ENCODE results near the gene UTP14A.

UTP14A gene

DNA sequence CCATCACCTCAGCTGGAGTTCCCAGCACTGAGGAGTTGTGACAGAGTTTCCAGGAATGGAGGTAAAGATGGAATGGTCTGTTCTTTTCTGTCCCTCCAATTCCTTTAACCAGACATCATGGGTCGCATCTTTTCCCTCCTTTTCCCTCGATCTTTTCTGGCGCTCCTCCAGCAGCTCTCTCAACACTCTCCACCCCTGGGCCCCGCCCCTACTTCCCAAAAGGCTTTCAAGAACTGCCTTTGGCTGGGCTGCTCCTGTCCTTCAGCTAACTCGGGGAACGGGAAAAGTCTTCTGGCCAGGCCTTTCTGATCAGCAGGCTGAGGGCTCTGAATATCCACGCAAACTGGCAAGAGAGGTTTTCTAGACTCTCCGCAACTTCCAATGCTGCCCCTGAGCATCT, 34.0 kb downstream of the UTP14A start:
- no peak overlapping the region for H3K4me3 ChIP-seq (ENCODE audit: low read length)

DNA sequence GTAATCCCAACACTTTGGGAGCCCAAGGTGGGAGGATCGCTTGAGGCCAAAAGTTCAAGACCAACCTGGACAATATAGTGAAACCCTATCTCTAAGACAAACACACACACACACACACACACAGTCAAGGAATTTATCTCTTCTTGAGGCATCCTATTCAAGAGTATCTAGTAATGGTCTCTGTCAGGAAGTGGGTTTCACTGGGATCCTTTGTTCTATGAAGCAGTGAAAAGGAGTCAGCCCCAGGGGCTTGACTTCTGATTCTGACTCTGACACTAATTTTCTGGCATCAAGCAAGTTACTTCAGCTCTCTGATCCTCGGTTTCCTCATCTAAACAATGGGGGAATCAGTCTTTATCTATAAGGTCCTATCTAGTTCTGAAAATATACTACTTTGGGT, 34.8 kb downstream of the UTP14A start:
- H3K4me3 ChIP-seq (ENCODE audit: low read length): no peak overlapping the region
- peak; percentile 55 for DNase-seq (ENCODE audit: low read depth, low spot score)

More for the DNA sequence above, 34.0 kb downstream of the UTP14A start:
- no peak for DNase-seq (ENCODE audit: low read depth, low spot score)

DNA sequence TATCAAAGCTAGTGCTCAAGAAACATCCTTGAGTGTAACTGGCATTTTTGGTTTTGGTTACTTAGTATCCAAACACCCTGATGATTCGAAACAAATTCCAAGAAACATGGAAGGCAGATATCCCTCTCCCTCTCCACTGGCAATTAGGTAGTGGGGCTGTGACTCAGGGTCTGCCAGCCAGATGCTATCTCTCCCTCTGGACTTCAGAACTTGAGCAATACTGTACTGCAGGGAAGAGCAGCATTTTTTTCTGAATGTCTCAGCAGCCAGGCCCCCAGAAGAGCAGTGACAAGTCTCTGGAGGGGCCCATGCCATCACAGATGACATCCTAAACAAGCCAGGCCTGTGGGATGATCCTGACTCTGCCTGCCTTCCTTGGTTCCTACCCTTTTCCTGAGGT, 39.2 kb downstream of the UTP14A start:
- DNase-seq (ENCODE audit: low read depth, low spot score): no peak
- no peak overlapping the region for H3K4me3 ChIP-seq (ENCODE audit: low read length)

DNA sequence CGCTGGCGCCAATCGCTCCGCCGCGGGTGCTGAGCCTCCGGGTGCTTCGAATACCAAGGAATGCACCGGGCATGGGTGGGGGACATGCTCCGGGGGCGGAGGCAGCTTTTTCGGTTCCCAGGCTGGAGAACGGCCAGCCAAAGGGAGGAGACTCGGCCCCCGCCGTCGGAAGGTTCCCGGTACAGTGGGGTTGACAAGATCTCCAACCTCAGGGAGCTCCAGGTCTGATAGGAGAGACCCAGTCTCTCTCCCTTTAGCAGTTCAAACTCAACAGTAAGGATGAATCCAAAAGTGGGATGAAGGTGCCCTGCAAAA, 47.3 kb downstream of the UTP14A start:
- H3K4me3 ChIP-seq (ENCODE audit: low read length): peak overlapping the region; percentile 54
- no peak for DNase-seq (ENCODE audit: low read depth, low spot score)

DNA sequence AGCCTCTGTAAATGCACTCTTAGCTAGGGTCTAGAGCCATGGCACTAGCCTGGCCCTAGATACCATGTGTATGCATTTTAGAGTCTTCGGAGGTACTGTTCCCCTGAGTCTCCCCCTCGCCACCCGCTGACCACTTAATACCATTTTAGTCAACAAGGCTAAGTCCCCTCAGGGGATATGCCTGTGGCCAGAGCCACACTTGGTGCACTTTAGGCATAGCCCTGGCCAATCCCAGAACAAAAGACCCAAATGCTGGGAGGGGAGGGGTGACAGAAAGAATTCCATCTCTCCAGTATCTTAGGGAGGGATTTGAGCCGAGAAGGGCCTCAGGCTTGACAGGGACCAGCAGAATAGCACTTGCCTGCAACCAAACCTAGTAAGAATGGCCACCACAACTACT, 47.9 kb downstream of the UTP14A start:
- DNase-seq (ENCODE audit: low read depth, low spot score): no peak
- no peak overlapping the region for H3K4me3 ChIP-seq (ENCODE audit: low read length)

DNA sequence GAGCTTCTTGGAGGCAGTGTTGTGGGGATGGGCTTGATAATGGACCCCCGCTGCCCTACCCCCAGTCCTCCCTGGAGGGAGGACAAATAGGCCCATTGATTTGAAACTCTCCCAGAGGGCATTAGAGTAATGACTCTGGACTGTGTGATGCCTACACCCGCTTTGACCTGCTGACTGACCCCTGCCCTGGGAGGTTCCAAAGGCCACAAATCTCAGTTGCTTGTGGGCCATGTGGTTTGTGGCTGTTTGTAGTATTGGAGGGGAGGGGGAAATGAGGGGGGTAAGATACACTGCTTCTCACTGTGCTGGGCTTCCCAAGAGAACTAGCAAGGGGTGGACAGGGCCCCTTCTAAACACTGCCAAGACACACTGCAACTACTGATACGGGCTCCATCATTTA, 48.8 kb downstream of the UTP14A start:
- H3K4me3 ChIP-seq (ENCODE audit: low read length): no peak overlapping the region
- no peak for DNase-seq (ENCODE audit: low read depth, low spot score)

DNA sequence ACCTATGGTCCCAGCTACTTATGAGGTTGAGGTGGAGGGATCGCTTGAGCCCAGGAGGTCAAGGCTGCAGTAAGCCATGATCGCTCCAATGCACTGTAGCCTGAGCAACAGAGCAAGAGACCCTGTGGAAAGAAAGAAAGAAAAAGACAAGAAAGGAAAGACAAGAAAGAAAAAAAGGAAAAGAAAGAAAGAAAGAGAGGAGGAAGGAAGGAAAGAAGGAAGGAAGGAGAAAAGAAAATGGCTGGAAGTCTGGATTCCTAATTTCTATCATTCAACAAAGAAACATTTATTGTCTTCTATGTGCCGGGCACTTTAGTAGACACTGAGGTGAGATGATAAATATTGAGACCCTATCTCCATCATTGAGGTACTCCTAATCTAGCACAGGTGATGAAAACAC, 49.7 kb downstream of the UTP14A start:
- no peak for DNase-seq (ENCODE audit: low read depth, low spot score)

DNA sequence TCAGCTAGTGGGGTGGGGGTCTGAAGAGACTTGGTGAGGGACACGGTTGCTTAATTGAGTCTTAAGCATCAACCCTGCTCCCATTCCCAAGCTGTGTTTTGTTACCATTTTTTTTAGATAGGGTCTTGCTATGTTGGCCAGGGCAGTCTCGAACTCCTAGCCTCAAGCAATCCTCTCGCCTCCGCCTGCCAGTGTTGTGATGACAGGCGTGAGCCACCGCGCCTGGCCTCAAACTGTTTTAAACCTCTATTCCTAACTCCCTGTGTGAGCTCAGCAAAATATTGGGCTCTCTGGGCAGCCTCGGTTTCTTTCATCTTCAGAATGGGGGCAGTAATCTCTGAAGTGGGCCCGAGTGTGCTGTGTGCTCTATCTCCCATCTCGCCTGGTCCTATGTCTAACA, 50.2 kb downstream of the UTP14A start:
- no peak overlapping the region for H3K4me3 ChIP-seq (ENCODE audit: low read length)
- no peak for DNase-seq (ENCODE audit: low read depth, low spot score)

More for the DNA sequence above, 49.7 kb downstream of the UTP14A start:
- no peak overlapping the region for H3K4me3 ChIP-seq (ENCODE audit: low read length)

DNA sequence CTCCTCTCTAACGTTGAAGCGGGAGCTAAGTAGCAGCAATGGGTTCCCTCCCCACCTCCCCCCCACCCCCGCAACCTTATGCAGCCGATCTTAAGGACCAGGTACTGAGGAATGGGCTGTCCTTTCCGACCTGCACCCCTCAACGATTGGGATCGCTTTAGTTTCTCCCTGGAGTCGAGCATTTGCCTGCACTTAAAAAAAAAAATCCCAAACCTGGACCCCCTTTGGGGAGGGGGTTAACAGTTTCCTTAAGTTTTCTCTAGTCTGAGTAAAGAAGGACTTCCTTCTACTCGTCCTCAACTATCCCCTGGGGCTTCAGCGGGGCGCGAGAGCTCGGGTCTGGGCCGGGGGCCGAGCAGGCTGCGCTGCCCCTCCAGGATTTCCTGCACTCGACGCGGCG, 50.8 kb downstream of the UTP14A start:
- no peak for DNase-seq (ENCODE audit: low read depth, low spot score)

DNA sequence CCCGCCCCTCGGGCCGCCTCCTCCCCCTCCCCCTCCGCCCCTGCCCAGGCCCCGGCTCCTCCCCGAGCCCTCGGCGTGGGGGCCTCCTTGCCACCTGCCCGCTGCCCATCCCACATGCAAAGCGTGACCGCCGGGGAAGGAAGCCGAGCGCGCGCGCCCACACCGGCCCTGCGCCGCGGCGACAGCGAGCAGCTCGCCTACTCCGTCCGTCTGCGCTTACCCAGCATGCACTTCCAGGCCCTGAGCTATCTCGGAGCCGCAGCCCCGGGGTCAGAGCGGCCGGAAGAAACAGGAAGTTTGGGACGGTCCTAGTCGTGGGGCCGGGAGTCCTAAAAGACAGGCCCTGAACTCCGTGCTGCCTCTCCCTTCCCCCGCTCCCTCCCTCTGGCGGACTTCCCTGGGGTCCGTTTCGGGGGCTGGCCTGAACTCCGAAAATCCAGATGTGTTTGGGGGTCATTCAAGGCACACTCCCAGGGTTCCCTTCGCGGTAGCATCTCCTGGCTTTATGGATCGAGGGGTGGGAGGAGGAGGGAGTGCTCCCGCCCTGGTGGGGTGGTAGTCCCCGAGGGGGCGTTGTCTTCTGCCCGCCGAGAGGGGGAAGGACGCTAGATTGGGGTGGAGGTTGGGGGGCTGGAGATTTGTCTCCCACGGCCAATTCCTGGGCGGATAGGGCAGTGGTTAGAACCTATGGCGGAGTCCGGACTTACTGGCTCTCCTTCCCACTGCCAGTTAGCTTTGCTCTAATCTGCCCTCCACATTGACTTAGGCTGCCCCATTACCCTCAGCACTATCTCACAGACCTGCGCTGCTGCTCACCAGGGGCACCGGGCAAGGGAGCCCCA, 51.5 kb downstream of the UTP14A start:
- H3K4me3 ChIP-seq (ENCODE audit: low read length): no peak overlapping the region
- no peak for DNase-seq (ENCODE audit: low read depth, low spot score)

More for the DNA sequence above, 50.8 kb downstream of the UTP14A start:
- H3K4me3 ChIP-seq (ENCODE audit: low read length): no peak overlapping the region

DNA sequence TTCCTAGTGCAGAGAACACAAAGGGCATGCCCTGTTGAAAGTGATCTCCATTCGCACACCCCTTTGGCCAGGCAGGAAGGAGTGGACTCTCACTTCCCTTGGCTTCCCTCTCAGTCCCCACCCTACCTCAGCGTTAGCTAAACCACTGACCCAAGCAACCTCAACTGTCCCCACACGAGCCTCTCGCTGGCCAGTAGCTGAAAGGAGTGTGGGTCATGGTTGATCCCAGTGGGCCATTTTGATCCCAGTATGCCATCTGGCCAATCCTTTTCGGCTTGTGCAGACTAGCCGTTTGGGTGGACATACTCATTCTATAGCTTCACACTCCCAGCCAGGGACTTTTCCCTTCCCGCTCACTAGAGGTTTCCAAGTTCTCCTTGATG, 52.1 kb downstream of the UTP14A start:
- no peak overlapping the region for H3K4me3 ChIP-seq (ENCODE audit: low read length)
- no peak for DNase-seq (ENCODE audit: low read depth, low spot score)

DNA sequence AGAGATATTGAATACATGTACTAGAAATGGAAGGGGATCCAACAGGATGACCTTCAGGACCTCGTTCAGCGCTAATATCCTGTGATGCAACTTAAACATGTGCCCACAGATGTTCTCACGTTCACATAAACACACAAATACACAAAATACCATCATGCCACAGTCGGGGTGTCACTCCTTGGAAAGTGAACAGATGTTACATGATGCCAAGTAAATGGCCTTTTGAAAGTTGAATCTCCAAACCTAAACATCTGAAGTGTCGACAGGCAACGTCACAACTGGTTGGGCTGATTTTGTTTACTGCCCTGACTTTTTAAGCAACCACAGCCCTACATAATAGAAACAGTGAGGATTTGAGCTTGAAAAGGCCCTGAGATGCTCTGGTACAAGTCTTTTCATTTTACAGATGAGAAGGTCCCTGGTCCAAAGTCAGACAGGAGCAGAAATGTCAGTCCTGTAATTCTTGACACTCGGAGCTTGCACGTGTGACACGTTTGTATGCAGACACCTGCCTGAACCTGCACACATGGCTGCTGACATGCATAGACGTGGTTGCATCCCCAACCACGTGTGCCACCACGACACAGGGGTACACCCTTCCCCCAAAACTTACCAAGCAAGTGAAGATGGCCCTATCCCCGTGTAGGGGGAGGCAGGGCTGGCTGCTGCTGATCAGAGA, 53.0 kb downstream of the UTP14A start:
- no peak for DNase-seq (ENCODE audit: low read depth, low spot score)

DNA sequence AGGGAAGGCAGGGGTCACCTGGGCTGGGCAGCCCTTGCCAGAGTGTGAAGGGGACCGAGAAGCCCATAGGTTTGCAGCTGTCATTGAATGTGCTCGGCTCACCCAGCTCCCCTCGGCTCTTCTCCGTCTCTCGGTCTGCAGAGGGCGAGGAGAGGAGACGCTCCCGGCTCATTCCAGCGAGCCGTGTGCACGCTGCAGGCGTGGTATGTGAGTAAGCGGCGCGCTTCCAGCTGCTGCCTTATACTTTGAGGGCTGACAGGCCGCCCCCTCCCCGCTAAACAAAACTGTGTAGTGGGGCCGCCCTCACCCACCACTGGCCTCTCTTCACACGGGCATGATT, 53.5 kb downstream of the UTP14A start:
- DNase-seq (ENCODE audit: low read depth, low spot score): no peak
- no peak overlapping the region for H3K4me3 ChIP-seq (ENCODE audit: low read length)

More for the DNA sequence above, 53.0 kb downstream of the UTP14A start:
- H3K4me3 ChIP-seq (ENCODE audit: low read length): no peak overlapping the region

DNA sequence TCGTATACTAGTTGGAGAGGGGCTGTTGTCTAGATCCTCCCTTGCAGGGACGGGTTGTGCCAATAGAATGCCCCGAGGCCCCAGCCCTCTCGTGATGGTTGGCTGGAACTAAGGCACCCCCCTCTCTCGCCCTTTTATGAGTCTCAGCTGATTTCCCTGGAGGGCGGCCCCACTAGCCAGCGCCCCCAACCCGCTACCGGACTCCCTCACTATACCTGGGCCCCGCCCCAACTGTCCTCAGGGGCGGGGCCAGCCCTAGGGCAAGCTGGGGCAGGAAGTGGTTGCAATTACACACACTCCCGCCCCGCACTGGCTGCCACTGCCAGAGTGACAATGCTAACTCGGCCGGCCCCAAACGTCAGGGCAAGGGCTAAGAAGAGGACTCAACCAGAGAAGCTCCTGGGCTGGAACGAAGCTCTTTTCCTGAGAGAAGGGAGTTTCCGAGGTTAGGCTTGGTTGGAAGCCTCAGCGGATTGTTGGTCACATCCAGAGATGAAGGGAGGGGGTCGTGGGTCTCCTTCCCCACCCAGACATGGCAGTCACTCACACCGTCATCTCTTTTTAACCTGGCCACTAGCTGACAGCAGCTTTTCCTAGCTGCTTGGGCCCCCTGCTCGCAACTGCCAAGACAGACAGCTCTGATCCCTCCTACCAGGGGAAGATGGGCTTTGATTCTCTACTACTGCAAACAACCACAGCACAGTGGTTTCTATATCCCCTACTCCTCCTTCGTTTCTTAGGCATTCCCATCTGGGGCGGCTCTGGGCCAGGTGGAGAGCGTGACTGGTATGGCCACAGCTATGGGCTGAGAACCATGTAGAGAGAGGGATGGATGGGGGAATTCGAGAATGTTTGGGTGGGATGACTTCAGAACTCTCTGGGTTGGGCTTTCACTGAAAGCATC, 55.5 kb downstream of the UTP14A start:
- peak overlapping the region; percentile 47 for H3K4me3 ChIP-seq (ENCODE audit: low read length)
- DNase-seq (ENCODE audit: low read depth, low spot score): peak; percentile 51

DNA sequence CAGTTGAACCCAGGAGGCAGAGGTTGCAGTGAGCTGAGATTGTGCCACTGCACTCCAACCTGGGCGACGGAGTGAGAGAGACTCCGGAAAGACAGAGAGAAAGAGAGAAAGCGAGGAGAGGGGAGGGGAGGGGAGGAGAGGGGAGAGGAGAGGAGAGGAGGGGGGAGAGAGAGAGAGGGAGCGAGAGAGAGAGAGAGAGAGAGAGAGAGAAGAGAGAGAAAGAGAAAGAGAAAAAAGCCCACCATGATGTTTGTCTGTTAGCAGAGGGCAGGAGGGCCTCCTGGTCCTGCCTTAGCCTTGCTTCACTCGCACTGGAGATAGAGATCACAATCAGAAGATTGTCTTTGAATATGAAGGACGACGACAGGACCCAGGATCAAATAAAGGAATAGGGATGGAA, 57.8 kb downstream of the UTP14A start:
- no peak overlapping the region for H3K4me3 ChIP-seq (ENCODE audit: low read length)
- no peak for DNase-seq (ENCODE audit: low read depth, low spot score)

DNA sequence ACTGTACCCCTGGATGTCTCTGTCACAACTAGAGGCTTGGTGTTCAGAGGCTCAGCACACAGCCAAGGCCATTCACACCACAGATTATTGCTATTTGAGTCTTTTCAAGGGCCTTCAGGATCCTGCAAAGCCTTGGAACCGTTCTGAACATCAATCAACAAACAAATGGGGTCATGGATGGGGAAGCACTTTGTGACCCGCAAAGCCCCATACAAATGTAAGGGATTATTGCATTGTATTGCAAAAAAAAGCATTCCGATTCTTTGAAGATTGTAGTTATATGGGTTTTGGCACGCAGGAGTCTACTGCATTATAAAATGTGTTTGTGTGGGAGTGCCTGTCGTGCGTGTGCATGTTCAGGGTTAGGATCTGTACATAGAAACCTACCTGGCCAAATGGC, 59.2 kb downstream of the UTP14A start:
- H3K4me3 ChIP-seq (ENCODE audit: low read length): no peak overlapping the region

DNA sequence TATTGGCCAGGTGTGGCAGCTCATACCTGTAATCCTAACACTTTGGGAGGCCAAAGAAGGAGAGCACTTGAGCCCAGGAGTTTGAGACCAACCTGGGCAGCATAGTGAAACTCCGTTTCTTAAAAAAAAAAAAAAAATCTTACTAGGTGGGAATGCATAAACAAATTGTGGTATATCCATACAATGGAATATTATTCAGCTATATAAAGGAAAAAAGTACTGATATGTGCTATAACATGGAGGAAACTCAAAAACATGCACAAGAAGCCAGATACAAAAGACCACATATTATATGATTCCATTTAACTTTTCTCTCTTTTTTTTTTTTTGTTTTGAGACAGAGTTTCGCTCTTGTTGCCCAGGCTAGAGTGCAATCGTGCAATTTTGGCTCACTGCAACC, 63.0 kb downstream of the UTP14A start:
- no peak overlapping the region for H3K4me3 ChIP-seq (ENCODE audit: low read length)
- no peak for DNase-seq (ENCODE audit: low read depth, low spot score)

More for the DNA sequence above, 59.2 kb downstream of the UTP14A start:
- DNase-seq (ENCODE audit: low read depth, low spot score): no peak

DNA sequence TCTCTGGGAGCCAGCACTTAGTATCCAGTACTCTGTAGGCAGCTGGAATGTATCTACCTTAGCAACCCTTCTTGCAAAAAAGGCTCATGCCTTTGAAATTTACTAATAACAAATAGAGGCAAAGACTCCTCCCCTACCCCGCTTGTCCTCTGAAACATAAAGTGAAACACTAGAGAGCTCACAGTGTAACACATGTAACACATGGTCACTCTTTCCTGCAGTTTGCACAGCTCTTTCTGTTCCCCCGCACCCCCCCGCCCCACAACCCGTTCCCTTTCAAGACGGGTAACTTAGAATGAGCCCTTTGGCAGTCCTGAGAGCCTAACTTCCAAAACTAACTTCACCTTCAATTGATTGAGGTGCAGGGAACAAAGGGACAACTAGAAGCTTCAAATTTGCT, 70.5 kb downstream of the UTP14A start:
- no peak overlapping the region for H3K4me3 ChIP-seq (ENCODE audit: low read length)
- no peak for DNase-seq (ENCODE audit: low read depth, low spot score)
